ENCODE measurements around the gene RPL26.
"Not testable (repeated sequence)": the region's sequence is repeated elsewhere in the genome, so short reads cannot be mapped to it uniquely, and the experiment has no call there.

RPL26 gene

DNA sequence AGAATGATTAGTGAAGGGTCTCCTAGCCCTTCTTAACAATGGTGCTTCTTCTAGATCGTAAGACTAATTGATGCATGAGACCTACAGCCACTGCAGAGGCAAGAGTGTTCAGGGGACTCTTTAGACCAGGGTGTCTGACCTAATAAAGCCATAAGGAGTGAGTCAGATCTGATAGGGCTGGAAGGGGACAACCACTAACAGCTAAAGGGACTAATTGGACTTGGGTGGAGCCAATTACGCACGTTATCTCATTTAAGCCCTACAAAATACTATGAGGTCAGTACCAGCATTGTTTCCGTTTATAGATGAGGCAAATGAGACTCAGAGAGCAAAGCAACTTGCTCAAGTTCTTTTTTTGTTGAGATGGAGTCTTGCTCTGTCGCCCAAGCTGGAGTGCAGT is 29.1 kb upstream of the RPL26 start:
- FAIRE-seq (no peak), DNase-seq (ENCODE audit: insufficient read length) (no peak)
- no peak for TF ChIP-seq POLR2A (IDR thresholded peaks at IDR 0.05; ENCODE audit: low read depth, low read length)
- no peak for TF ChIP-seq POLR2AphosphoS5 (IDR thresholded peaks at IDR 0.05; ENCODE audit: low read depth, low read length)
- TF ChIP-seq TAF1 (IDR thresholded peaks at IDR 0.05; ENCODE audit: borderline replicate concordance, low read depth, low read length): no peak

DNA sequence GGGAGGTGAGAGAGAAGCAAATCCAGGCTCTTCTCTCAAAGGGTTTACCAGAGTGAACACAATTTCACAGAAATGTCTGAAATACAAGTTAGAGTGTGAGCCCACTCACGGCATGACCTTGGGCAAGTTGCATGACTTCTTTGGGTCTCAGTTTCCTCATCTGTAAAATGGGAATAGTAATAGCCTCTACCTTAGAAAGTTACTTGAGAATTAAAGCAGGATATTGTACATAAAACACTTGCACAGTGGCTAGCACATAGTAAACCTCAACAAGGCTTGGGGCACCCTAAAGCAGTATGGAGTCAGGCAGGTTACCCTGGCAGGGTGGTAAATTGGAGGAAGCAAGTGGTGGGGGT is 27.9 kb upstream of the RPL26 start:
- TF ChIP-seq POLR2A (IDR thresholded peaks at IDR 0.05; ENCODE audit: low read depth, low read length): no peak
- no peak for TF ChIP-seq TAF1 (IDR thresholded peaks at IDR 0.05; ENCODE audit: borderline replicate concordance, low read depth, low read length)
- no peak for TF ChIP-seq POLR2AphosphoS5 (IDR thresholded peaks at IDR 0.05; ENCODE audit: low read depth, low read length)
- DNase-seq (ENCODE audit: insufficient read length) (no peak), FAIRE-seq (no peak)

GRCh38 chr17:8409966-8410882 is 27.2 kb upstream of the RPL26 start:
- DNase-seq (ENCODE audit: insufficient read length) (no peak), FAIRE-seq (peak; percentile 96)

GRCh38 chr17:8408371-8408770 is 25.4 kb upstream of the RPL26 start:
- TF ChIP-seq POLR2AphosphoS5 (IDR thresholded peaks at IDR 0.05; ENCODE audit: low read depth, low read length) (no peak), TAF1 (IDR thresholded peaks at IDR 0.05; ENCODE audit: borderline replicate concordance, low read depth, low read length) (no peak), POLR2A (IDR thresholded peaks at IDR 0.05; ENCODE audit: low read depth, low read length) (no peak)
- DNase-seq (ENCODE audit: insufficient read length): no peak
- no peak for FAIRE-seq

More at GRCh38 chr17:8409966-8410882, 27.2 kb upstream of the RPL26 start:
- TF ChIP-seq POLR2A (IDR thresholded peaks at IDR 0.05; ENCODE audit: low read depth, low read length): no peak
- TF ChIP-seq TAF1 (IDR thresholded peaks at IDR 0.05; ENCODE audit: borderline replicate concordance, low read depth, low read length): no peak
- TF ChIP-seq POLR2AphosphoS5 (IDR thresholded peaks at IDR 0.05; ENCODE audit: low read depth, low read length): no peak

DNA sequence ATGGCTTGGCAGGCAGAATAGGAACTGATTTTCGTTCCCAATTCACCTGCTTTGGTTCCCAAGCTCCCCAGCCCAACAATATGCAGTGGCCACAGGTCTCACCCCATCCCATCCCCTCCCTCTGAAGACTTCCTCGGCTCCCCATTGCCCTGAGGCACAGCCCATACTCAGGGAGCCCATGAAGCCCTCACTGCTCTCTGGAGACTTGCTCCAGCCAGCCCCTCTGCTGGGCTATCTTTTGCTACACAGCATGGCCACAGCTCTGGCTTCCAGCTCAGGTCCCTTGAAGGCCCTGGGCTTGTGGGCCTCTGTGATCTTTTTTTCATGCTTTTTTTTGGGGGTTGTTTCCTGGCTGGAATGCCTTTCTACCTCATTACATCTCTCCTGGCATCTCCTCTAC is 23.2 kb upstream of the RPL26 start:
- no peak for DNase-seq (ENCODE audit: insufficient read length)
- no peak for TF ChIP-seq POLR2AphosphoS5 (IDR thresholded peaks at IDR 0.05; ENCODE audit: low read depth, low read length)
- no peak for TF ChIP-seq TAF1 (IDR thresholded peaks at IDR 0.05; ENCODE audit: borderline replicate concordance, low read depth, low read length)
- TF ChIP-seq POLR2A (IDR thresholded peaks at IDR 0.05; ENCODE audit: low read depth, low read length): no peak
- no peak for FAIRE-seq

GRCh38 chr17:8405499-8406016 is 22.6 kb upstream of the RPL26 start:
- no peak for TF ChIP-seq POLR2A (IDR thresholded peaks at IDR 0.05; ENCODE audit: low read depth, low read length)
- no peak for TF ChIP-seq POLR2AphosphoS5 (IDR thresholded peaks at IDR 0.05; ENCODE audit: low read depth, low read length)
- TF ChIP-seq TAF1 (IDR thresholded peaks at IDR 0.05; ENCODE audit: borderline replicate concordance, low read depth, low read length): no peak
- FAIRE-seq (no peak), DNase-seq (ENCODE audit: insufficient read length) (no peak)

- DNase-seq (ENCODE audit: insufficient read length): no peak
- FAIRE-seq: no peak
- TF ChIP-seq POLR2A (IDR thresholded peaks at IDR 0.05; ENCODE audit: low read depth, low read length): no peak
- no peak for TF ChIP-seq POLR2AphosphoS5 (IDR thresholded peaks at IDR 0.05; ENCODE audit: low read depth, low read length)
- no peak for TF ChIP-seq TAF1 (IDR thresholded peaks at IDR 0.05; ENCODE audit: borderline replicate concordance, low read depth, low read length)
Observed at GRCh38 chr17:8402921-8403536, 20.0 kb upstream of the RPL26 start.

DNA sequence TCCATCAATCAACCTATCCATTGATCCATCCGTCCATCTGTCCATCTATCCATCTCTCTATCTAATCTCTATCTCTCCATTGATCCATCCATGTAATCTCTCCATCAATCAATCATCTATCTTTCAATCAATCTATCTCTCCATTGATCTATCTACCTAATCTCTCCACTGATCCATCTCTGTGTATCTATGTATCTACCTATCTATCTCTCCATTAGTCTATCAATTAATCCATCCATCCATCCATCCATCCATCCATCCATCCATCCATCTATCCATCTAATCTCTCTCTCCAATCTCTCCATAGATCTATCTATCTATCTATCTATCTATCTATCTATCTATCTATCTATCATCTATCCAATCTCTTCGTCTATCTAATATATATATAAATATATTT is 18.1 kb upstream of the RPL26 start:
- no peak for TF ChIP-seq POLR2AphosphoS5 (IDR thresholded peaks at IDR 0.05; ENCODE audit: low read depth, low read length)
- TF ChIP-seq TAF1 (IDR thresholded peaks at IDR 0.05; ENCODE audit: borderline replicate concordance, low read depth, low read length): no peak
- TF ChIP-seq POLR2A (IDR thresholded peaks at IDR 0.05; ENCODE audit: low read depth, low read length): no peak
- DNase-seq (ENCODE audit: insufficient read length) (no peak), FAIRE-seq (no peak)

- FAIRE-seq: no peak
- TF ChIP-seq POLR2AphosphoS5 (IDR thresholded peaks at IDR 0.05; ENCODE audit: low read depth, low read length) (no peak), TAF1 (IDR thresholded peaks at IDR 0.05; ENCODE audit: borderline replicate concordance, low read depth, low read length) (no peak), POLR2A (IDR thresholded peaks at IDR 0.05; ENCODE audit: low read depth, low read length) (no peak)
Observed at GRCh38 chr17:8398980-8399379, 16.0 kb upstream of the RPL26 start.

DNA sequence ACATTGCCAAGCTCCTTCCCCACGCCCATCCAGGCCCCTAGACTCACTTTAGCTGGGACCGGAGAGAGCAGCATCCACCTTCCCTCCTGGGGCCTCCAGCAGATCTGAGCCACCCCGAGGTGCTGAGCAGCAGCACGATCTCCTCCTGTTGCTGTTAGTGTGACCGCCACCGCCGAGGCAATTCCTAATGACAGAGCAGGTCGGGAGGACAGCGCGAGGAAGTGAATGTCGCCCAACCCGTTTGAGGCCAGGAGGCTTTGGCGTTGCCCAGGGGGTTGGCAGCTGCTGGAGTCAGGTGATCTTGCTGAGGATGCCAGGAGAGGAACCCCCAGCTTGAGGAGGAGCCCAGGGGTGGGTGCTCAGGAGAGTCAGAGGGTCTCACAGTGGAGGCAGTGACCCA is 14.6 kb upstream of the RPL26 start, which contains the start of gene RNF222:
Gene RNF222 (minus strand): TSS at position 192 of the 400 bp plus-strand sequence. CDS start 4,366 bp downstream, outside the sequence.
- no peak for FAIRE-seq
- TF ChIP-seq POLR2AphosphoS5 (IDR thresholded peaks at IDR 0.05; ENCODE audit: low read depth, low read length): no peak
- TF ChIP-seq POLR2A (IDR thresholded peaks at IDR 0.05; ENCODE audit: low read depth, low read length): no peak
- no peak for TF ChIP-seq TAF1 (IDR thresholded peaks at IDR 0.05; ENCODE audit: borderline replicate concordance, low read depth, low read length)
- no peak for DNase-seq (ENCODE audit: insufficient read length)

More at GRCh38 chr17:8398980-8399379, 16.0 kb upstream of the RPL26 start:
- DNase-seq (ENCODE audit: insufficient read length): no peak

DNA sequence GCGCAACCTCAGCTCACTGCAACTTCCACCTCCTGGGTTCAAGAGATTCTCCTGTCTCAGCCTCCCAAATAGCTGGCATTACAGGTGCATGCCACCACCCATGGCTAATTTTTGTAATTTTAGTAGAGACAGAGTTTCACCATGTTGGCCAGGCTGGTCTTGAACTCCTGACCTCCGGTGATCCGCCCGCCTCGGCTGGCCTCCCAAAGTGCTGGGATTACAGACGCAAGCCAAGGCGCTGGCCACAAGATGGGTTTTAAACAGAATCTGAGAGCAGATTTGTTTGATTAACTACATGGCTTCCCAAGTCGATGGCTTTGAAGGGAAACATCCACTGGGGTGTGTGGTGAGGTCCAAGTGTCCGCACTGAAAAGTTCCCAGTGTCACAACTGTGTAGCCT is 11.5 kb upstream of the RPL26 start:
- DNase-seq (ENCODE audit: insufficient read length); FAIRE-seq: not testable (repeated sequence)

Data from GM12892 (cell line).